ENCODE results near the gene PRR36.

PRR36 gene

GRCh38 chr19:7907544-7907943 is 33.4 kb upstream of the PRR36 start:
- TF ChIP-seq CTCF (conservative IDR thresholded peaks at IDR 0.05; ENCODE audit: low read depth, low read length) = no peak
- DNase-seq (ENCODE audit: low read depth) = no peak
- H3K4me3 ChIP-seq (ENCODE audit: low read depth, low read length) = no peak overlapping the region

- no peak for DNase-seq (ENCODE audit: low read depth)
- no peak for TF ChIP-seq CTCF (conservative IDR thresholded peaks at IDR 0.05; ENCODE audit: low read depth, low read length)
- no peak overlapping the region for H3K4me3 ChIP-seq (ENCODE audit: low read depth, low read length)
Measured at GRCh38 chr19:7907122-7907521, 32.9 kb upstream of the PRR36 start.

- no peak for TF ChIP-seq CTCF (conservative IDR thresholded peaks at IDR 0.05; ENCODE audit: low read depth, low read length)
- DNase-seq (ENCODE audit: low read depth) = no peak
- H3K4me3 ChIP-seq (ENCODE audit: low read depth, low read length) = no peak overlapping the region
Measured at GRCh38 chr19:7905859-7906258, 31.7 kb upstream of the PRR36 start.

- TF ChIP-seq CTCF (conservative IDR thresholded peaks at IDR 0.05; ENCODE audit: low read depth, low read length) = no peak
- DNase-seq (ENCODE audit: low read depth) = no peak
- H3K4me3 ChIP-seq (ENCODE audit: low read depth, low read length) = peak overlapping the region; percentile 11
Measured at GRCh38 chr19:7905268-7905667, 31.1 kb upstream of the PRR36 start.

- DNase-seq (ENCODE audit: low read depth) = no peak
- TF ChIP-seq CTCF (conservative IDR thresholded peaks at IDR 0.05; ENCODE audit: low read depth, low read length) = no peak
- H3K4me3 ChIP-seq (ENCODE audit: low read depth, low read length) = peak overlapping the region; percentile 88
Measured at GRCh38 chr19:7904074-7905020, 30.2 kb upstream of the PRR36 start.

GRCh38 chr19:7903244-7904073 is 29.3 kb upstream of the PRR36 start, which contains the start of gene MAP2K7:
Gene MAP2K7, plus strand, starts transcription at chr19:7903877. Its CDS starts 68 bp downstream, at chr19:7903945.
- H3K4me3 ChIP-seq (ENCODE audit: low read depth, low read length) = peak within 1 kb of the TSS; percentile 88

More at GRCh38 chr19:7903244-7904073, 29.3 kb upstream of the PRR36 start, which contains the start of gene MAP2K7:
- peak; percentile 57 for TF ChIP-seq CTCF (conservative IDR thresholded peaks at IDR 0.05; ENCODE audit: low read depth, low read length)
- DNase-seq (ENCODE audit: low read depth) = peak; percentile 99

Data from choroid plexus epithelial cell (primary cell).